SHP77 treated with DMSO at 0.1 percent for 48 hours (cell line): ENCODE data around the gene UBE2Q1.

ENCODE experiments used
- DNase-seq: peaks from one replicate; lab custom pipeline; 2025; lab: John Stamatoyannopoulos, UW

Gene UBE2Q1

GRCh38 chr1:154557939-154558719 lies at the start of gene UBE2Q1:
Gene UBE2Q1, minus strand, starts transcription at chr1:154558662. Its CDS starts 109 bp downstream, at chr1:154558553.
- no peak for DNase-seq

- peak; percentile 29 for DNase-seq
Measured at GRCh38 chr1:154607609-154608396, 49.3 kb upstream of the UBE2Q1 start, which contains the start of gene ADAR. Gene ADAR, minus strand, starts transcription at chr1:154608186. Its CDS starts 180 bp downstream, at chr1:154608006.

- DNase-seq, result peak; percentile 49
Measured at GRCh38 chr1:154607106-154607608, 48.7 kb upstream of the UBE2Q1 start.

- DNase-seq, result no peak
Measured at GRCh38 chr1:154605534-154605933, 47.1 kb upstream of the UBE2Q1 start.

- DNase-seq, result no peak
Measured at GRCh38 chr1:154603317-154603716, 44.9 kb upstream of the UBE2Q1 start.

GRCh38 chr1:154599658-154600057 lies 41.2 kb upstream of the UBE2Q1 start:
- no peak for DNase-seq

GRCh38 chr1:154598871-154599635 lies 40.6 kb upstream of the UBE2Q1 start:
- DNase-seq, result no peak

- no peak for DNase-seq
Measured at GRCh38 chr1:154595621-154596020, 37.2 kb upstream of the UBE2Q1 start.

GRCh38 chr1:154594811-154595210 lies 36.3 kb upstream of the UBE2Q1 start:
- no peak for DNase-seq

GRCh38 chr1:154593390-154593789 lies 34.9 kb upstream of the UBE2Q1 start:
- DNase-seq, result no peak

- no peak for DNase-seq
Measured at GRCh38 chr1:154591206-154591605, 32.7 kb upstream of the UBE2Q1 start.

- DNase-seq, result no peak
Measured at GRCh38 chr1:154590756-154591155, 32.3 kb upstream of the UBE2Q1 start.

GRCh38 chr1:154589780-154590179 lies 31.3 kb upstream of the UBE2Q1 start:
- no peak for DNase-seq

GRCh38 chr1:154586641-154587040 lies 28.2 kb upstream of the UBE2Q1 start:
- DNase-seq, result no peak

GRCh38 chr1:154586231-154586630 lies 27.8 kb upstream of the UBE2Q1 start:
- no peak for DNase-seq

GRCh38 chr1:154584267-154584994 lies 26.0 kb upstream of the UBE2Q1 start:
- DNase-seq, result no peak

- peak; percentile 25 for DNase-seq
Measured at GRCh38 chr1:154583773-154584172, 25.3 kb upstream of the UBE2Q1 start.

- DNase-seq, result no peak
Measured at GRCh38 chr1:154582885-154583284, 24.4 kb upstream of the UBE2Q1 start.

GRCh38 chr1:154581766-154582165 lies 23.3 kb upstream of the UBE2Q1 start:
- DNase-seq, result no peak

- no peak for DNase-seq
Measured at GRCh38 chr1:154579374-154579773, 20.9 kb upstream of the UBE2Q1 start.

GRCh38 chr1:154578058-154578418 lies 19.6 kb upstream of the UBE2Q1 start:
- DNase-seq, result no peak
